ENCODE data around the gene RC3H2.

GRCh38 chr9:122954253-122954691, 49.1 kb upstream of the RC3H2 start:
- TF ChIP-seq, protein P1, sequence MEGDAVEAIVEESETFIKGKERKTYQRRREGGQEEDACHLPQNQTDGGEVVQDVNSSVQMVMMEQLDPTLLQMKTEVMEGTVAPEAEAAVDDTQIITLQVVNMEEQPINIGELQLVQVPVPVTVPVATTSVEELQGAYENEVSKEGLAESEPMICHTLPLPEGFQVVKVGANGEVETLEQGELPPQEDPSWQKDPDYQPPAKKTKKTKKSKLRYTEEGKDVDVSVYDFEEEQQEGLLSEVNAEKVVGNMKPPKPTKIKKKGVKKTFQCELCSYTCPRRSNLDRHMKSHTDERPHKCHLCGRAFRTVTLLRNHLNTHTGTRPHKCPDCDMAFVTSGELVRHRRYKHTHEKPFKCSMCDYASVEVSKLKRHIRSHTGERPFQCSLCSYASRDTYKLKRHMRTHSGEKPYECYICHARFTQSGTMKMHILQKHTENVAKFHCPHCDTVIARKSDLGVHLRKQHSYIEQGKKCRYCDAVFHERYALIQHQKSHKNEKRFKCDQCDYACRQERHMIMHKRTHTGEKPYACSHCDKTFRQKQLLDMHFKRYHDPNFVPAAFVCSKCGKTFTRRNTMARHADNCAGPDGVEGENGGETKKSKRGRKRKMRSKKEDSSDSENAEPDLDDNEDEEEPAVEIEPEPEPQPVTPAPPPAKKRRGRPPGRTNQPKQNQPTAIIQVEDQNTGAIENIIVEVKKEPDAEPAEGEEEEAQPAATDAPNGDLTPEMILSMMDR (IDR thresholded peaks at IDR 0.05): no peak
- TF ChIP-seq EZH2 (IDR thresholded peaks at IDR 0.05) (no peak), EZH2phosphoT487 (IDR thresholded peaks at IDR 0.05) (no peak)
